ENCODE data around the gene ZNF12.

DNA sequence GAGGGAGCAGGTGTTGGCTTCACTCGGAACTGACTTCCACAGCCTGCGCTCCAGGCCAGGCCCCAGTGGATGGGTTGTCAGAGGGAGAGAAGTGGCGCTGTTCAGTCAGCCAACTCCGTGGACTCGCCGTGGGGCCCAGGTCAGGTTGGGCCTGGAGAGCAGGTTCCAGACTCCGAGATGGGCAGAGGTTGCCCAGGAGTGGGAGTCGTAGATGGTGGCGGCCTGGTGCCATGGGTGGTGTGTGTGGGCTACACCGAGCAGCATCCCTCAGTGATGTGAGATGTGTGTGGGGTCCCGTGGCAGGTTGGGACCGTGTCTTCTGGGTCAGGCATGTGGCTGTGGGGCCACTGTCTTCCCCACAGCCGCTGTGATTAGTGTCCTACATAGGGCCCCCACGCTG lies 59.2 kb downstream of the ZNF12 start:
- TF ChIP-seq POLR2AphosphoS5 (IDR thresholded peaks at IDR 0.05; ENCODE audit: low read depth, low read length) (no peak), TAF1 (IDR thresholded peaks at IDR 0.05; ENCODE audit: borderline replicate concordance, low read depth, low read length) (no peak), POLR2A (IDR thresholded peaks at IDR 0.05; ENCODE audit: low read depth, low read length) (no peak)

Data from GM12892 (cell line).